Ectodermal cell (in vitro differentiated cells): ENCODE results near the gene SNN. TPM values are rescaled to one million over a fixed set of nuclear protein-coding genes. Genes with fewer than 3 reads are reported as not detected.

Experiments
- H3K27ac ChIP-seq: 2 replicates; pipeline ENCODE4 v1.7.0; 2013; ENCODE audit warnings: mild to moderate bottlenecking, low read depth, low read length; ENCODE audit not compliant: insufficient read depth, poor library complexity, severe bottlenecking
- H3K27me3 ChIP-seq: 2 replicates; pipeline ENCODE4 v1.7.0; 2013; ENCODE audit warnings: mild to moderate bottlenecking, low read length; ENCODE audit not compliant: insufficient read depth, control insufficient read depth, poor library complexity, severe bottlenecking
- H3K36me3 ChIP-seq: one replicate; pipeline ENCODE4 v1.7.0; 2013; ENCODE audit warnings: low read length; ENCODE audit not compliant: control insufficient read depth, insufficient read depth
- H3K4me1 ChIP-seq: one replicate; pipeline ENCODE4 v1.7.0; 2013; ENCODE audit warnings: low read length; ENCODE audit not compliant: control insufficient read depth, insufficient read depth
- H3K4me3 ChIP-seq: 2 replicates; pipeline ENCODE4 v1.7.0; 2013; ENCODE audit warnings: low read depth, low read length, control low read depth; ENCODE audit not compliant: insufficient read depth
- H3K9me3 ChIP-seq: 2 replicates; pipeline ENCODE4 v1.7.0; 2013; ENCODE audit warnings: mild to moderate bottlenecking, low read length, moderate library complexity; ENCODE audit not compliant: control insufficient read depth
- WGBS, 2 experiments: methylation state at CpG; one replicate each; pipeline ENCODE4 v1.1.7; 2013; ENCODE audit warnings: missing lambda C conversion rate in 2 of 2; 5-methylcytosine and 5-hydroxymethylcytosine counted together
- polyA plus RNA-seq, 4 experiments: library from polyadenylated mRNA; stranded (reverse); fragments of 50-300 nt; gene quantifications; one replicate each; pipeline ENCODE4 v1.2.3, GENCODE V29; 2013

The SNN gene
- 67.7 TPM for polyA plus RNA-seq (2013, experiment 1 of 4)
- polyA plus RNA-seq (2013, experiment 2 of 4) = 78.5 TPM
- 62.1 TPM for polyA plus RNA-seq (2013, experiment 3 of 4)
- 71.7 TPM for polyA plus RNA-seq (2013, experiment 4 of 4)

DNA sequence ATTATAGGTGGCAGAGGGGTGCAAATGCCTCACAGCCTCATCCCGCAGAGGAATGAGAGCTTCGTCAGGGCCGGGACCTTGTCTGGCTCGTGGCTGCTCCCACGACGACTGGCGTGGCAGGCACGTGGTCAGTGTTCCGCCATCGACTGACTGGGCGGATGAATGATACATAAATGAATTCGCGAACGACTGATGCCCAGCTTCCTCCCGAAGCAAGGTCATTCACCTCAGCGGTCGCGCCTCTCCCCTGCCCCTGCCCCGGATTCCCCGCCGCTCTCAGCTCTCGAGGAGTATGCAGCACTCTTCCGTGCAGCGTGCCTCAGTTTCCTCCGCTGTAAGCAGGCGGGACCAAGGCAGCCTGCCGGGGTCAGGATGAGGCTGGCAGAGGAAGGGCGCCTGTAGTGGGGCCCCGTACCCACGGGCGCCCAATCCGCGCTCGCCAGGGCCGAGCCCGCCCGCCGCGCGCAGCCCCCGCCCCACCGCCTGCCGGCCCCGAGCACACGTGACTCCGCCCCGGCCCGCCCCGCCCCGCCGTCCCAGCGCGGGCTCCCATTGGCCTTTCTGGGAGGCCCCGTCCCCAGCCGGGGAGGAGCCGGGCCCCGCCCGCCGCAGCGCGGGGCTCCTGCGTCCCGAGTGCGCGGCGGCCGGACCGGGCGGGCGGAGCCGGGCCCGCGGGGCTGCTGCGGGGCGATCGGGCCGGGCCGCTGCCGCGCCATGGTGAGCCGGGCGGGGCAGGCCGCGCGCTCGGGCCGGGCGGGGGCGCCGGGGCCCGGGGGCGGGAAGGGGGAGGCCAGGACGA is at the start of gene SNN:
Gene SNN (plus strand): TSS at position 632 of the 799 bp plus-strand sequence. CDS start 7,605 bp downstream, outside the sequence.
- 11% methylated on average over 93 of the region's 93 CpGs for WGBS, 2 experiments

DNA sequence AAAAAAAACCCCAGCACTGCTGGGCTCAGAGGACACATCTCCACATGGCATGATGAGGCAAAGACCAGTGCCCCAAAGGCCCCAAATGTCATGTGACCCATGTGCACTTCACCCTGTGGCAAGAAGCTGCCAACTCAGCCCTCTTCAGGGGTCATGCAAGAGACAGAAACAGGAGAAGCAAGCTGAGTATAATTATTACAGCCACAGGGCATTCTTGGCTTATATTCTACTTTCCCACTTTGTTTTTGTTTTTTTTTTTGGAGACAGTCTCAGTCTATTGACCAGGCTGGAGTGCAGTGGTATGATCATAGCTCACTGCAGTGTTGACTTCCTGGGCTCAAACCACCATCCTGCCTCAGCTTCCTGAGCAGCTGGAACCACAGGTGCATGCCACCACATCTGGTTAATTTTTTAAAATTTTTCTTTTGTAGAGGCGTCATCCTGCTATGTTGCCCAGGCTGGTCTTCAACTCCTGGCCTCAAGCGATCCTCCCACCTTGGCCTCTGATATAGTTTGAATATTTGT is 48.9 kb upstream of the SNN start:
- Histone ChIP-seq H3K36me3 (no peaks in the 10 kb centered on the region), H3K4me3 (no peak overlapping the region), H3K27me3 (no peaks in the 10 kb centered on the region), H3K27ac (no peak overlapping the region), H3K4me1 (peaks cover 9% of the 10 kb centered on the region), H3K9me3 (no peaks in the 10 kb centered on the region)
- WGBS, 2 experiments = 88 to 94% methylated on average over 2 of the region's 2 CpGs

More for the DNA sequence above, at the start of gene SNN:
- H3K27ac ChIP-seq = peak within 1 kb of the TSS; percentile 69
- no peaks in the 10 kb centered on the region for H3K9me3 ChIP-seq
- peak within 1 kb of the TSS; percentile 95 for H3K4me3 ChIP-seq
- H3K27me3 ChIP-seq = no peaks in the 10 kb centered on the region
- H3K4me1 ChIP-seq = peaks cover 25% of the 10 kb centered on the region
- H3K36me3 ChIP-seq = no peaks in the 10 kb centered on the region

DNA sequence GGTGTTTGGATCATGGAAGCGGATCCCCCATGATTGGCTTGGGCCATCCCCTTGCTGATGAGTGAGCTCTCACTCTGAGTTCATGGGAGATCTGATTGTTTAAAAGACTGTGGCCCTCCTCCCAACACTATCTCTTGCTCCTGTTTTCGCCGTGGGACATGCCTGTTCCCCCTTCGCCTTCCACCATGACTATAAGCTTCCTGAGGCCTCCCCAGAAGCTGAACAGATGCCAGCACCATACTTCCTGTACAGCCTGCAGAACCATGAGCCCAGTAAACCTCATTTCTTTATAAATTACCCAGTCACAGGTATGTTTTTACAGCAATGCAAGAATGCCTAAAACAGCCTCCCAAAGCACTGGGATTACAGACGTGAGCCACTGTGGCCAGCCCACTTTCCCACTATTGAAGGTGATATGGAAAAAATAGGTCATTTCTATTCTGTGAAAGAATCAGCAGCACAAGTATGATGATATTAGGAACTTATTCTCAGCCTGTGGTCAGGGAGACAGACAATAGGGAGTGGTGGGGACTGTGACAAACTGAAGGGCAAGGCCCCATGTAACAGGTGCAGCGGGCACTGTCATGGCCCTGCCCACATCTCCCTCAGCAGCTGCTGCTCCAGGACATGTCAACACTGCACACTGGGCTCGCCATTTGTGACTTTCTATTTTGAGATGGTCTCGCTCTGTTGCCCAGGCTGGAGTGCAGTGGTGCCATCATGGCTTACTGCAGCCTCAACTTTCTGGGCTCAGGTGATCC is 47.8 kb upstream of the SNN start:
- WGBS, 2 experiments = 93 to 94% methylated on average over 8 of the region's 8 CpGs
- no peaks in the 10 kb centered on the region for H3K36me3 ChIP-seq
- no peak overlapping the region for H3K27ac ChIP-seq
- H3K4me3 ChIP-seq = no peak overlapping the region
- H3K9me3 ChIP-seq = no peaks in the 10 kb centered on the region
- H3K4me1 ChIP-seq = peaks cover 9% of the 10 kb centered on the region
- no peaks in the 10 kb centered on the region for H3K27me3 ChIP-seq

DNA sequence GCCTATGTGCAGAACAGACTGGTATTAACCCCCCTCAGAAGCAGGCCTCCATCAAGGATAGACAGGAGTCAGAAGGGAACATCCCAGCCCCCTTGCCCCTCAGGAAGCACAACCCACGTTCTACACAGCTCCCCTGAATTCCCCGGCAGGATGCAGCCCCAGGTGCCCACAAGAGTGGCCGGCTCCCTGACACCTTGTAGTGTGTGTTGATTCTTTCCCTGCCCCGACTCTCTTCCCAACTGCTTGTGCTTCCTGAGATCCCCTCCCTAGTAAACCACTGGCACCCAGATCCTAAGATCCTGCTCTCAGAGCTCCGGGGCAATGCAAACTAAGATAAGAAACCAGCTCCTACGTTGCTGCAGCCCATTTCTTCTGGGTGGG is 46.7 kb upstream of the SNN start:
- H3K4me1 ChIP-seq = peaks cover 7% of the 10 kb centered on the region
- 77 to 83% methylated on average over 6 of the region's 6 CpGs for WGBS, 2 experiments
- H3K4me3 ChIP-seq = no peak overlapping the region
- H3K36me3 ChIP-seq = no peaks in the 10 kb centered on the region
- no peaks in the 10 kb centered on the region for H3K27me3 ChIP-seq
- H3K9me3 ChIP-seq = no peaks in the 10 kb centered on the region
- no peak overlapping the region for H3K27ac ChIP-seq

DNA sequence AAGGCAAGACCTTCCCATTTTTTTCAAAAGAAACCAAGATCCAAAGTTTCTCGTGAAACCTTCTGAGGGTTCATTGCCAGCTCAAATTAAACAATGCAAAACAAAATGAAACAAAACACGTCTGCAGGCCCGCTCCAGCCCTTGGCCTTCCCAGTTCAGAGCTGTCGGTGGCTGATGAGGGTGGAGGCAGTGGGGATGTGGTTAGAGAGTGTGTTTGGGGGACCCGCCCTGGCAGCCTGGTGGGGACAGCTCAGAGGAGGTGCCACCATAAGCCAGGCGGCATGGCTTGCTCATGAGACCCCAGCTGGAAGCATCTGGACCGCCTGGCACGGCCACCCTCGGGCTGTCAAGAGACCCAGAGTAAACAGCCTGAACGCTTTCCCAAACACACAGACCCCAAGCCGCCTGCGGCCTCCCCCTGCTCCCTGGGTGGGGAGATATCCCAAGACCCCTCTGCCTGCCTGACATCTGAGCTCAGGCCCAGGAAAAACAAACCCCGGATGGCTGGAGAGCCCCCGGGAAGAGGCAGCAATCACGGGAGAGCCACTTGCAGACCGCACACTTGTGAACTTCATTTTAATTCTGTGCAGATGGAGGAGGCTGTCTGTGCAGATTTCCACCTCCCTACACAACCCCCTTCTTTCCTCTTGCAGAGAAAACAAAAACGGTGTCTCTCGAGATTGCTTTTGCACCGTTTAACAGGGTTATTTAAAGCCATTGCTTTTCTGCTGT is 46.2 kb upstream of the SNN start:
- Histone ChIP-seq H3K4me1 (peaks cover 7% of the 10 kb centered on the region), H3K36me3 (no peaks in the 10 kb centered on the region), H3K4me3 (no peak overlapping the region), H3K27ac (no peak overlapping the region), H3K9me3 (no peaks in the 10 kb centered on the region), H3K27me3 (no peaks in the 10 kb centered on the region)
- 76 to 79% methylated on average over 19 of the region's 19 CpGs for WGBS, 2 experiments

DNA sequence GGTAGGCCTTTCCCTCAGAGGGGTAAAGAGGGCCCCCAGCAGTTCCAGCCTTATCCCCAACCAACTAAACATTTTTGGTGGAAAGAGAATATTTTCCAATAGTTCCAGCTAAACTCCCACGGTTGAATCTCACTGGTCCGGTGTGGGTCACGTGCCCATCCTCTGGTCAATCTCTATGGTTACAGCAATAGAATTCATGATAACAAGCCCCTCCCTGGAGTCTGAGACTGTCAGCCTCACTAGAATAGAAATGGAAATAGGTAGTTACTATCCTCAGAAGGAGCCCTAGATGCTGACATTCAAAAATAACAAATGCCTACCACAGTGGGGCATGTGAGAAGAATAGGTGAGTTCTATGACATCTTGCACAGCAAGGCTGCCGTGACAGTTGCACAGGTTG is 44.0 kb upstream of the SNN start:
- Histone ChIP-seq H3K9me3 (no peaks in the 10 kb centered on the region), H3K36me3 (no peaks in the 10 kb centered on the region), H3K27ac (no peak overlapping the region), H3K4me3 (no peak overlapping the region), H3K27me3 (no peaks in the 10 kb centered on the region), H3K4me1 (peaks cover 7% of the 10 kb centered on the region)
- 93 to 95% methylated on average over 4 of the region's 4 CpGs for WGBS, 2 experiments

DNA sequence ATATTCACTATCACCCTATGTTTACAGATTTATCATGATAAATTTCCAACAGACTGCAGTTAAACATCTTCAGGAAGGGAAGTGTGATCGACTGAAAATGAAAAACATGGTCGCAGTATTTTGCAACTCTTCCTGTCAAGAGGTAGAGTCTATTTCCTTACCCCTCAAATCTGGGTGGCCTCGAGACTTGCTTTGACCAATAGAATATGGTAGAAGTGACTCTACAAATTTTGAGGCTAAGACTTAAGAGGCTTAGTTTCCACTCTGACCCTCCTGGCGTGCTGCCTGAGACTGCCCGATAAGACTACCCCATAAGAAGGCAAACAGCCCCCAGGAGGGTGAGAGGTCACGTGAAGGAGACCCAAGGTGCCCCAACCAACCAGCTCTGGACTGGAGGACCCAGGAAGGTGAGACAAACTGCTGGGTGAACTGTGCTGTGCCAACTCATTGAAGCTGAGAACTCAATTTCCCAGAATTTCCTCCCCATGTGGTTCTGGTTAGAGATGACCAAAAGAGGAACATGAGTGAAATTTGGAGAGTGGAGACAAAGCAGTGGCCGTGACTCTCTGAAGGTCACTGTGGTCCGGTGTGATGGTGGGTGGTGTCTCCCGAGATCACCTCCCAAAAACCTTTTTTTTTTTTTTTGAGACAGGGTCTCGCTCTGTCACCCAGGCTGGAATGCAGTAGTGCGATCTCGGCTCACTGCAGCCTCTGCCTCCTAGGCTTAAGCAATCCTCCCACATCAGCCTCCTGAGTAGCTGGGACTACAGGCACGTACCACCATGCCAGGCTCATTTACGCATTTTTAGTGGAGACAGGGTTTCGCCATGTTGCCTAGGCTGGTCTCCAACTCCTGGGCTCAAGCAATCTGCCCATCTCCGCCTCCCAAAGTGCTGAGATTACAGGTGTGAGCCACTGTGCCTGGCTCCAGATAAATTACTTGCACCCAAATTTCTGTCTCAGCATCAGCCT is 43.3 kb upstream of the SNN start:
- Histone ChIP-seq H3K27me3 (no peaks in the 10 kb centered on the region), H3K4me1 (peaks cover 7% of the 10 kb centered on the region), H3K27ac (no peak overlapping the region), H3K4me3 (no peak overlapping the region), H3K36me3 (no peaks in the 10 kb centered on the region), H3K9me3 (no peaks in the 10 kb centered on the region)
- WGBS, 2 experiments = 92 to 93% methylated on average over 16 of the region's 16 CpGs

DNA sequence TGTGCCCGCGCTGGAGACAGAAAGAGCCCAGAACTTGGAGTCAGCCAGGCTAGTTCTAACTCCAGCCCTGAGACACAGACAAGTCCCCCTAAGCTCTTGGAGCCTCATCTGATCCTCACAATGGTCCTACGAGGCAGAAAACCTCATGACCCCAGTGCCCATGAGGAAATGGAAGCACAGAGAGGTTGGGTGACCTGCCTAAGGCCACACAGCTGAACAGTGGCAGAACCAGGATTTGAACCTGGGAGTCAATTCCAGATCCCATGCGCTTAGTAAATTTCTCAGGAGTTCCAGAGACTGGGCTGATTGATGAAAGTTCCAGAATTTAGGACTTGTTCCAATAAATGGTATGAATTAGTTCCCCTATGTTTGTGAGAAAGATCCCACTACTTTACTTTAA is 42.5 kb upstream of the SNN start:
- H3K36me3 ChIP-seq = no peaks in the 10 kb centered on the region

DNA sequence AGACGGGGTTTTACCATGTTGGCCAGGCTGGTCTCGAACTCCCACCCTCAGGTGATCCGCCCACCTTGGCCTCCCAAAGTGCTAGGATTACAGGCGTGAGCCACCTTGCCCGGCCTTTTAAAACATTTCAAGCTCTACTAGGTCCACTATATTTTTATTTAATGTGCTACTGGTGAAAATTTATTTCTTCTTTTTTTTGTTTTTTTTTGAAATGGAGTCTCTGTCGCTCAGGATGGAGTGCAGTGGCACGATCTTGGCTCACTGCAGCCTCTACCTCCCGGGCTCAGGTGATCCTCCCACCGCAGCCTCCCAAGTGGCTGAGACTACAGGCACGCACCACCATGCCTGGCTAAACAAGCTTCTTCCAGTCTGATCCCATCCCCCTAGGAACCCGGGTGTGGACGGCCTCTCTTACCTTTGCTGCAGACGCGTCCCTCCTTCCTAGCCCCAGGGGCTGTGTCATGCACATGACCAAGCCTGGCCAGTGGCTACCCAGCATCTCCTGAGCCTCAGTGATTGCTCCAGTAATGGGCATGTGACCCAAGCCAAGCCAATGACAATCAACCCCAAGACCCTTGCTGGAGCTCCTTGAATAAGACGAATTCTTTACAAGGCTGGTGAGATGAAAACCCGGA is 41.5 kb upstream of the SNN start:
- WGBS, 2 experiments = 95 to 96% methylated on average over 16 of the region's 16 CpGs
- Histone ChIP-seq H3K4me1 (peaks cover 7% of the 10 kb centered on the region), H3K27me3 (no peaks in the 10 kb centered on the region), H3K4me3 (no peak overlapping the region), H3K27ac (no peak overlapping the region), H3K36me3 (no peaks in the 10 kb centered on the region), H3K9me3 (no peaks in the 10 kb centered on the region)

More for the DNA sequence above, 42.5 kb upstream of the SNN start:
- Histone ChIP-seq H3K4me1 (peaks cover 7% of the 10 kb centered on the region), H3K27me3 (no peaks in the 10 kb centered on the region), H3K4me3 (no peak overlapping the region), H3K9me3 (no peaks in the 10 kb centered on the region), H3K27ac (no peak overlapping the region)
- 91 to 96% methylated on average over 4 of the region's 4 CpGs for WGBS, 2 experiments
